Mesangial cell (primary cell): ENCODE data around the gene SPATA20. TPM values are rescaled to one million over a fixed set of nuclear protein-coding genes. Genes with fewer than 3 reads are reported as not detected.

Experiments
- total RNA-seq: library from RNA; depleted of rRNA; stranded (reverse); fragments of >200 nt; gene quantifications from 2 replicates; pipeline ENCODE4 v1.2.3, GENCODE V29; 2015

The SPATA20 gene
- total RNA-seq, result 61.6 and 120 TPM in 2 replicates

DNA sequence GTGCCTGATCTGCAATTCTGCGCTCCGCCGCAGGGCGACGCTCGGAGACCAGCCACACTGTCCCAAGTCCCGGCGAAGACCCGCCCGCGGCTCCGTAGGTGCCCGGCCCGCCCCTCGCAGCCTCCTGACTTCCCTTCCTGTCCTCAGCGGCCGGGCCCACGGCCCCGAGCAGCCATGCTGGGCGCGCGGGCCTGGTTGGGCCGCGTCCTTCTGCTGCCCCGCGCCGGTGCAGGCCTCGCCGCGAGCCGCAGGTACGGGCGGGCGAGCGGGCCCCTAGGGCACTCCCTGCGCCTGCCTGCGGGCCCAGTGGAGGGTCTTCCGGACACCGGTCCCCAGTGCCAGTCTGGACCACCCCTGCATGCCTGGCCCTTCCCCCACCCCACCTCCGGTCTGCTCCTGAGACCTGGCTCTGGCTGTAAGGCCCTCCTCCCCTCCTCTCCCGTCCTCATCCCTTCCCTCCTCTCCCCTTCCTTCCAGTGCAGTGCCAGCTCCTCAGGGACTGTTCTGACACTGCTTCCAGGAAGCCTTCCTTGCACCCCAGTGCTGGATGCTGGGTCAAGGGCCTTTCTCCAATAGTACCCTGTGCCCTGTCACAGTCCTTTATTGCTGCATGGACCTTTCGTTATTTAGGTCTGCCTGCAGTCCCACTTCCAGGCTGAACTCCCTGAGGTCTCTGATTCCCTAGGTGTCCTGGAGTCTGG, at the start of gene SPATA20:
Gene SPATA20 (plus strand): TSS at position 140 of the 701 bp plus-strand sequence. CDS start 35 bp downstream, at position 175.

DNA sequence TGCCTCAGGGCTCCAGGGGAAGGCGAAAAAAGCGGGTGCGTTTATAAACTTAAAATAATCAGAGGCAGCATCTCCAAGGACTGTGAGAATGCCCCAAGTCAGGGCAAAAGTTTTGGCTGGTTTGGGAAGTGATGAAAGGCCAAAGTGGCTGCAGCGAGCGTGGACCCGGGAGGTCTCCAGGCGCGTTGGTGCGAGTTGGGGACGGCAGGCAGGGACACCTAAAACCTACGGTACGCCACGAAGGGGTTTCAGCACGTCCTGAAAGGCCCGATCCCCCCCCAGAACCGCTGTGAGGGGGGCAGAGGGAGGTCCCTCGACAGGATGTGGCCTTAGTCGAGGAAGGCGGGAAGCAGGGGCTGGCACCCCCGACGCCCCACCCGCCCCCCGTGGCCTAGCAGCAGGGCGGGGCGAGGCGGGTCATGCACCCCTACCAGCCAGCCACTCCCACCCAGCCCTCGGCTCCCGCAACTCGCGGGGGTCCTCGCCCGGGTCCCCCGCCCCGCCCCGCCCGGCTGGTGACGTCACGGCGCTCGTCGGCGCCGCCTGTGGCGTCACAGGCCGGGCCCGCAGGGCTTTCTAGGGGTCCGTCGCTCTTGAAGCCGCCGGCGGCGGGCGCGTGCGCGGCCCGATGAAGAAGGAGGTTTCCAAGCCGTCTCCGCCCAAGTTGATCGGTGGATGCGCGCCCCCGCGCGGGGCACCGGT, 39.0 kb upstream of the SPATA20 start, which contains the start of gene MYCBPAP:
Gene MYCBPAP (plus strand): TSS at position 569 of the 702 bp plus-strand sequence. CDS start 236 bp downstream, outside the sequence.

DNA sequence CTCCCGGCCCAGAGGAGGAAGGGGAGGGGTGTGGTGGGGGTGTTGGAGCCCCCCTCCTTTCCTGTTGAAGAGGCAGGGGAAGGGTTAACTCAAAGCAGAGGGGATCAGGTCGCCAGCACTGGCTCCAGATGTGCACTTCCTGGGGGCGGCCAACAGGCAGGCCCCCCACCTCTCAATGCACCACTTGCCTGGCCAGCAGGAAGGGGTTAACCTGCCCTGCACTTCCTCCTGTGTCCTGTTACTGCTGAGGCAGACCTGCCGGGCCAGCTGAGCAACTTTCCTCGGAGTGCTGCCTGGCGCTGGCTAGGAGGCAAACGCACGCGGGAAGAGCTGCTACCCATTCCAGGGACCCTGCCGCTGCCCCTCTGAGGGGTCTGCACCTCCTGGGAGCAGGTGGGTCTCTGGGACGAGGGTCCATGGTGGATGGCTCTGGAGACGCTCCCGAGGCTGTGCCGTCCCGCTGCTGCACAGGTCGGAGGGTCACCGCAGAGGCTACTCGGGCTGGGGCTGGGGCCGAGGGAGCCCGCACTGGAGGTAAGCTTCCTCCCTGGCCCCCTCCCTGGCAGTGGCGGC, 14.4 kb upstream of the SPATA20 start, which contains the start of gene EPN3:
Gene EPN3 (plus strand): TSS at position 284 of the 573 bp plus-strand sequence. CDS start 3,822 bp downstream, outside the sequence.

DNA sequence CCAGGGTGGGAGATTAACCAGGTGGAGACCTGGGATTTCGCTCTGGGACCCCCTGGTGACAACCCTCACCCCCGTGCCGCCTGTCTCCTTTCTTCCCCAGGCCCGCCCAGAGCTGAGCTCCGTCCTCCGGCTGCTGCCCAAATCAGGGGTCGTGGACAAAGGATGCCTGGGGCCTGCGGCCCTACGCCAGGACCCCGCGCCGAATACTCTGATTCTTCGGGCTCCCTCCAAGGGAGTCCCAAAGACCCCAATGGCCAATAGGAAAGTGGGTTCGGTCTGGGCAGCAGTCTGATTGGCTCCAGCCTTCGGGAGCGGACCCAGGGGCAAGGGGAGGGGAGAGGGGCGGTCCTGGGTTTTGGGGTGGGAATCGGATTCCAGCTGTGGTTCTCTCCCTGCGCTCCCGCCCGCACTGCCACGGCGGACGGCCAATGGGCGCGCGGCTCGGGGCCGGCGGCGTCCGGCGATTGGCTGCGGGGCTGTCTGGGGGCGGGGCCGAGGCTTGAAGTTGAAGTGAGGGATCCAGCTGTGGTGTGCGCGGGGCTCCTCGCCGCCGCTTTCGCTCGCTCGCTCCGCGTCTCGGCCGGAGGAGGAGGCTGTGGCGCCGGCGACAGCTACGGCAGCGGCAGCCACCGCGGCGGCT, 13.3 kb downstream of the SPATA20 start, which contains the start of gene CACNA1G:
Gene CACNA1G (plus strand): TSS at position 531 of the 640 bp plus-strand sequence. CDS start 745 bp downstream, outside the sequence.

Other genes with a start within 250 kb of the SPATA20 start
- 43.3 and 54.0 TPM in 2 replicates for gene XYLT2, start 201.0 kb upstream of the SPATA20 start, total RNA-seq
- 90.3 and 118 TPM in 2 replicates for gene MRPL27, start 174.0 kb upstream of the SPATA20 start, total RNA-seq
- gene EME1, start 173.9 kb upstream of the SPATA20 start, total RNA-seq, result 1.4 and 8.1 TPM in 2 replicates
- gene LRRC59, start 149.7 kb upstream of the SPATA20 start, total RNA-seq, result 72.4 and 218 TPM in 2 replicates
- 8.8 and 21.2 TPM in 2 replicates for gene ACSF2, start 121.0 kb upstream of the SPATA20 start, total RNA-seq
- not detected in 2 replicates for gene CHAD, start 78.3 kb upstream of the SPATA20 start, total RNA-seq
- gene RSAD1, start 68.3 kb upstream of the SPATA20 start, total RNA-seq, result 23.1 and 27.8 TPM in 2 replicates
- gene MYCBPAP, start 38.7 kb upstream of the SPATA20 start, total RNA-seq, result 0.76 and 0.98 TPM in 2 replicates
- 0.33 and 0.76 TPM in 2 replicates for gene EPN3, start 14.4 kb upstream of the SPATA20 start, total RNA-seq
- under 0.01 and 0.38 TPM in 2 replicates for gene CACNA1G, start 13.5 kb downstream of the SPATA20 start, total RNA-seq
- 10.4 and 61.5 TPM in 2 replicates for gene ABCC3, start 87.7 kb downstream of the SPATA20 start, total RNA-seq
- gene ANKRD40, start 160.7 kb downstream of the SPATA20 start, total RNA-seq, result 23.1 and 29.7 TPM in 2 replicates
- 17.1 and 21.7 TPM in 2 replicates for gene LUC7L3, start 172.4 kb downstream of the SPATA20 start, total RNA-seq
- not detected in 2 replicates for gene ANKRD40CL, start 220.3 kb downstream of the SPATA20 start, total RNA-seq